Measurements from ENCODE around the gene KIF11. TPM values are rescaled to one million over a fixed set of nuclear protein-coding genes. Genes with fewer than 3 reads are reported as not detected.

KIF11 gene
- 2.7 and 5.7 TPM in 2 replicates for total RNA-seq

GRCh38 chr10:92592761-92593618 is at the start of gene KIF11:
Gene KIF11, plus strand, starts transcription at chr10:92593130. Its CDS starts 246 bp downstream, at chr10:92593376.

GRCh38 chr10:92573798-92574547 is 19.0 kb upstream of the KIF11 start, which contains the start of gene IDE:
Gene IDE, minus strand, starts transcription at chr10:92574093. Its CDS starts 74 bp downstream, at chr10:92574019.

DNA sequence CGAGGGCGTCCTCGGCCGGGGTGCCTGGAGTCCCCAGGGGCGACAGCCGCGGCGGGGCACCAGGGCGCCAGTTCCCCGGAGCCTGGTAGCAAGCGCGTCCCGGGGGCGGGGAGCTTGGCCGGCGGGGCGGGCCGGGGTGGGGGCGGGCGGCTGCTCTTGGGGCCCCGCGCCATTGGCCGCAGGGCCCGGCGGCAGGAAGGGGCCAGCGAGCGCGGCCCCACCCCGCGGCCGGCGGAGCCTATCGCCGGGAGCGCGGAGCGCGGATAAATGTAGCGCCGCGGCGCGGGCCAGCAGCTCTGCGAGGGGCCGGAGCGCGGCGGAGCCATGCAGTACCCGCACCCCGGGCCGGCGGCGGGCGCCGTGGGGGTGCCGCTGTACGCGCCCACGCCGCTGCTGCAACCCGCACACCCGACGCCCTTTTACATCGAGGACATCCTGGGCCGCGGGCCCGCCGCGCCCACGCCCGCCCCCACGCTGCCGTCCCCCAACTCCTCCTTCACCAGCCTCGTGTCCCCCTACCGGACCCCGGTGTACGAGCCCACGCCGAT is 96.8 kb downstream of the KIF11 start, which contains the start of gene HHEX:
Gene HHEX (plus strand): TSS at position 293 of the 548 bp plus-strand sequence. CDS start 32 bp downstream, at position 325.

Other genes with a start within 250 kb of the KIF11 start
- gene IDE, start 19.0 kb upstream of the KIF11 start, total RNA-seq, result 15.0 and 19.2 TPM in 2 replicates
- 2.8 and 7.9 TPM in 2 replicates for gene HHEX, start 96.8 kb downstream of the KIF11 start, total RNA-seq